NCI-H187 (cell line): ENCODE results near the gene GSTM5.
"Not testable (repeated sequence)": the region's sequence is repeated elsewhere in the genome, so short reads cannot be mapped to it uniquely, and the experiment has no call there.

ENCODE experiments used
- DNase-seq, 2 experiments: peaks; one replicate each; lab custom pipeline; 2025; lab: John Stamatoyannopoulos, UW

The GSTM5 gene

DNA sequence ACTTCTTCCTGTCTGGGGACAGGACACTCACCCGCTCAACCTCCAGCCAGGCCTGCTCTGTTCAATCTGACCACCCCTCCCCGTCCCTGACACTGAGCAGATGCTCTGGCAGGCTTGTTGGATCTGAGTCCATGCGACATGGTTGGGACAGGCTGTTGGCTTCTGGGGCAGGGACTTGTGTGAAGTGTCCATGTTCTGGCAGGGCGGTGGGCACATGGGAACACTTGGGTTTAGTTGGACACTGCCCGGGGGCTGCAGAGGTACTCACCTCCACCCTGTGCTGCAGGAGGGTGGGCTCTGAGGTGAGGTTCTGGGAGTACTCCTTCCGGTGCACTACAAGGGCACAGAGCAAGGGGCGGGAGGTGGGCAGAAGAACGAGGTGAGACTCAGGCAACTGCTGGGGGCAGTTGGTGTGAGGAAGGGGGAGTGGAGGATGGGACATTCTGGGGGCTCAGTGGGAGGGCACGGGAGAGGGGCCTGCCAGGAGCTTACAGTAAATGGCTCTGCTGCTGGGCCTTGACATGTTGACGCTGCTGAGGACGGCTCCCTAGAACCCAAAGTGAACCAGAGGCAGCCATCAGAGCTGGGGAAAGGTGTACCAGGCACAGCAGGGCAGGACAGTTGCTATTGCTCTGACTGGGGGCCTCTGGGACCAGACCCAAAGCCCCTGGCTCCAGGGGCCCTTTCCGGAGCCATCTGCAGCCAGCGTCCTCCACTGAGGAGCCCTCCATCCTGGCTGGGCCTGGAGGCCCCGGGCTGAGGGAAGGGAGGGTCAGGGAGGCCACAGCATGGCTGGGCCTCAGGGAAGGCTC lies 49.4 kb downstream of the GSTM5 start:
- DNase-seq: no peak

DNA sequence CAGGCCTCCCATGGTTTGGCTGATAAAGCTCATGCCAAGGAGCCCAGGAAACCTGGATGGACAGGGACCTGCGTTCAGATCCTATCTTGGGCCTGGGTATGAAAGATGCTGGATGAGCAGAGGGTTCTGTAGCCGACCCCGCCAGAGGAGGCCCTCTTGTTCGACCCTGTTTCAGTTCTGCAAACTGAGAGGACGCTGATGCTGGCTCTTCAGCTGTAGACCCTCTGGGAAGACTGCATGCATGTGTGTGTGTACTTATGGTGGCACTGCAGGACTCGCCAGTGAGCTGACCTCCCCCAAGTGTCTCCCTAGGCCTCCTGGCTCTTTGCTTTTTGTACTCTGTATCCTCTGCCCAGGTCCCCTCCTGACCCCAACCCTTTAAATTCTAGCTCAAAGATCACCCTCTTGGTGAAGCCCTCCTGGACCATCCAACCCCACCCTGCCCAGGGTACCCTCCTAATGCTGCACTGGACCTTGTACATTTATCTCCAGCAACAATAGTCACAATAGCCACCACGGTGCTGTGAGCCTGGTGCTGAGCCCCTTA lies 50.1 kb downstream of the GSTM5 start:
- DNase-seq: no peak

DNA sequence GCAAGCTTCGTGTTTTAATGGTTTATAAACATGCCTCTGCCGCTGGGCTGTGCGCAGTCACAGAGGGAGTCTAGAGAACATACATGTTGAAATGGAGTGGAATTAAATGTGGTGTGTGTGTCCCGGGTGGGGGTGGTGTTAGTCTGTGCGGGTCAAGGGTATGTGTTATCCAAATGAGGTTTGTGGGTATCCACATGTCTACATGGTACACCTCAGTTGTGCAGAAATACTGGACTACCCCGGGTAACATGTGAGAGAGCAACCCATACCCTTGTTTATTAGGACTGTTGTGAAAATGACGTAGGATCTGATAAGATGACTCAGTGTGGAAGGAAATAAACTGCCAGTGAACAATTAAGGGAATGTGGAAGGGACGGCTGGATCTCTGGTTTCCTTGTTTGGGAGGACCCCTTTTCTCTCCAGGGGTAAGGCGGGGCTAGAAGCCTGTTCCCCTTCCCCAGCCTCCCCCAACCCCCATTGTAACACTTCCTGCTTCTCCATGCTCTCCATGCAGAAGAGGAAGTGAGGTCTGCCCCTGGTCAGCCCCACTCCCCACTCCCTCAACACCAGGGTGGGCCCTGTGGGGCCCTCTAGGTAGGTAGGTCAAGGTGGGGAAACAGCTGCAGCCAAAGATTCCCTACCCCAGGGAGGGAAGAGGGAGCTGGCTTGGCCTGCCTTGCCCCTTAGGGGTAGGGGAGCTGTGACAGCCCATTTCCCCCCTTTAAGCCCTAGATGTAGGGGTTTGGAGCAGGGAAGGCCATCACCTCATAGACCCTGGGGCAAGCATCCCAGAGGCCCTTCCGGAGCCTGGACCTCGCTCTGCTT lies 51.0 kb downstream of the GSTM5 start:
- DNase-seq: no peak

DNA sequence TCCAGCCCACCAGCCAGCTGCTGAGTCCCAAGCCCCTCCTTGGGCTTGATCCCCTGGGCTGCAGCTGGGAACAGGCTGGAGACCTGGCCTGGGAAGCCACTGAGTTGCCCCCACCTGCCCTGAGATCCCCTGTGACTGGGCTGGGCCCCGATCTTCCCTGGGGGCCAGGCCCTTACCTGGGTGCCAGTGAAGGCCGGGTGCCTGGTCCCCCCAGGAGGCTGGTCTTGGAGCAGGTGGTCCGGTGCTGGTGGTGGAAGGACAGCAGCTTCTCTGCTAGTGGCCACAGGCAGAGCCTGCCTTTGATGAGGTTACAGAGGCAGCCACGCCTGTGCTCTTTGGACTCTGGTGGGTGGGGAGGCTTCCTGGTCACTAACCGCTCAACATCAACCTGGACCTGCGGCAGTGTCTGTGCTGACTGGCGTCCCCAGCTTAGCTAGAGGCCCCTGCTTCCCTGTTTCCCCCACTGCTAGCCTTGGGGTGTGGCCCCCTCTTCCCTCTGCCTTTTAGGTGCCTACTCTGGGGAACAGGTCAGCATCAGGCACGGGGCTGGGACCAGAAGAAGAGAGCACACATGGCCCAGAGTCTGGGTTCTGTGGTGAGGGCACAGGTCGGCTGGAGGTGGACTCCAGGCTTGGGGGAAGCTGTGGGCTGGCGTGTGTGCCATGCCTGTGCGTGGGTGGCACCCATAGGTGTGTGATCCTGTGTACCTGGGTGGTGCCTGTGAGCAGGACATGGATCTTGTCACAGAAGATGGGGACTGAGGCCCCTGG lies 51.8 kb downstream of the GSTM5 start, which contains the start of gene EPS8L3:
Gene EPS8L3 (minus strand): TSS at position 278 of the 770 bp plus-strand sequence. CDS start 2,174 bp downstream, outside the sequence.
- no peak for DNase-seq

DNA sequence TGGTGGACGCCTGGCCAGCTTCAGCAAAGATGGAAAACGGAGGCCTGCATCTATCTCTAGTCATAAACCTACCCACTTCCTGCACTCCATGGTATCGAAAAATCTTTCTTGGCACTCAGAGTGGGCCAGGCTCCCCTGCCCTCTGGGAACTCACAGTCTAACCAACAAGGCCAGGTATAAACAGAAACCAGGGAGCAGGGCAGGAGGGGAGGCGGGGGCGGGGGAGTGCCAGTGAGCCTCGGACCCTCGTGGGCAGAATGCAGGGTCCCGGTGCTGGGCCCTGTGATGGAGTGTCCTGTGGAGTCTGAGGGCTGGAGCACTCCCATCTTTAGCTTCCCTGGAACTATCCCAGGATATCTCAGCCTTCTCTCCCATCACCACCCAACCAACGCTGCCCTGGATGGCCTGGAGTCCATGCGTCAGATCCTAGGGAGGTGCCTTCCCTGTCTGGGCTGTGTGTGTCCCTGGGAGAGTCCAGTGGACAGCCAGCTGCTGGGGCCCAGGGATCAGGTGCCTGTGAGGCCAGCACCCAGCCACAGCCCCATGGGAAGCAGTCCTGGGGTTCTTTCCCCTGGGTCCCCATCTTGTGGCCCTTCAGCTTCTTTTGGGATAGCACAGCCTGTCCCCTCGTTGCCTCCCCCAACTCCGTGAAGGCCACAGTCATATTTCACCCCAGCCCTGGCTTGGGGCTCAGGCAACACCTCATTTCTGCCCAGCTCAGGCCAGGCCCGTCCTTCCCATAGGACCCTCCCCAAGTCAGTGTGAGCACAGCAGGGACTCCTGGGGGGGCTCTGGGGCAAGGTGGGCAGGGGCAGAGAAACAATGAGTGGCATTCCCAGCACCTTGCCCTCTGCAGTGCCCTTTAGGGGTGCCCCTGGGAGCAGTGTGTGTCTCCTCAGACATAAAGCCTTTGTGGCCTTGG lies 52.8 kb downstream of the GSTM5 start:
- no peak for DNase-seq

DNA sequence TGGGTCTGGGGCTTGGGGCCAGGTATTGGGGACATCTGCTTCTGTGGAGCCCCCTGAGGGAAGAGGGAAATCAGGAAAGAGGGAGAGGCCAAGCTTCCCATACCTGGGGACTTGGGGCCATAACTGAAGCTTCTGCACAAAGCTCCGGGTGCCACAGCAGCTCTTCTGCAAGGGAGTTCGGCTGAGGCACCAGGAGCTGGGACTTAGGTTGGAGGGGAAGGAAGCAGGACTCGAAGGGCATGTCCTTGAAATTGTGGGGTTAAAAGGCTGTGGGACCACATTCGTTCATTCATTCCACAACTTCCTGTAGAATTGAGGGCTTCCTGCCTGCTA lies 53.4 kb downstream of the GSTM5 start:
- DNase-seq: no peak

DNA sequence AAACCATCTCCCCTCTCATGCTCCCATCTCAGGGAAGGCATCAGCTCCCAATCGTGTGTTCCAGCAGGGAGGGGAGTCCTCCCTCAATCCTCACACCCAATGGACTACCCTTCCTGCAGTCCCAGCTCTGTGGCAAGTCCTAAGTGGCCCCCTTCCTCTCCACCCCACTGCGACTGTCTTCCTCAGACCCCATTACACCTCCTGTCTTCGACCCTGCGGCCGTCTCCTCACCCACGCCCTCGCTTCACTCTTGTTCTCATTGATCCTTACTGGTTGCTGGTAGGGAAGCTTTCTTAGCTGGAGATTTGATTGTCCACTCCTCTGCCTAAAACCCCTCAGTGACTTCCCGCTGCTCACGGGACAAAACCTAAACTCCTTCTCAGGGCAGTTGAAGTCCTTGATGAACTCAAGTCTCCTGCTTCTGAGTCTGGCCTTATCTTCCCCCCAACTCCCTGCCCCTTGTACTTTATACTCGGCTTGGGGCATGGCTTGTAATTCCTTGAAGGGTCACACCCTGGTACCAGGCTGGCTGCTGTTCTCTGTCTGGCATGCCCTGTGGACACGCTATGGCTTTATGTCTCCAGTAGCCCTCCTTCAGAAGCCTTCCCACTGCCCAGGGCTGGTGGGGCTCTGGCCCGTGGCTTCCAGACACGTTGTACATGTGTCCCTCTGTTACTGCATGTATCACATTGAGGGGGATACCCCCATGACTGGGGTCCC lies 54.0 kb downstream of the GSTM5 start:
- DNase-seq: no peak

DNA sequence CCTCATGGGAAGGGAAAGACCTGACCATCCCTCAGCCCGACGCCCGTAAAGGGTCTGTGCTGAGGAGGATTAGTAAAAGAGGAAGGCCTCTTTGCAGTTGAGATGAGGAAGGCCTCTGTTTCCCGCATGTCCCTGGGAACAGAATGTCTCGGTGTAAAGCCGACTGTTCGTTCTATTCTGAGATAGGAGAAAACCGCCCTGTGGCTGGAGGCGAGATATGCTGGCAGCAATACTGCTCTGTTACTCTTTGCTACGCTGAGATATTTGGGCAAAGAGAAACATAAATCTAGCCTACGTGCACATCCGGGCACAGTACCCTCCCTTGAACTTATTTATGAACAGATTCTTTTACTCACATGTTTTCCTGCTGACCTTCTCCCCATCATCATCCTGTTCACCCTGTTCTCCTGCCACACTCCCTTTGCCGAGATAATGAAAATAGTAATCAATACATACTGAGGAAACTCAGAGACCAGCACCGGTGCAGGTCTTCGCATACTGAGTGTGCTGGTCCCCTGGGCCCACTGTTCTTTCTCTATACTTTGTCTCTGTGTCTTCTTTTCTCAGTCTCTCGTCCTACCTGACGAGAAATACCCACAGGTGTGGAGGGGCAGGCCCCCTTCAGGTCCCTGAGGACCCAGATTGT lies 55.1 kb downstream of the GSTM5 start:
- not testable (repeated sequence) for DNase-seq
